ENCODE data around the gene RASAL2.

- TF ChIP-seq ZSCAN29 (IDR thresholded peaks at IDR 0.05) = no peak
- TF ChIP-seq CTCF (IDR thresholded peaks at IDR 0.05 in 2 of 3, conservative IDR thresholded peaks at IDR 0.05 in 1 of 3; ENCODE audit: insufficient read depth in 2 of 3, low read depth in 1 of 3, low read length in 3 of 3) = no peak
- no peak for TF ChIP-seq L3MBTL2 (IDR thresholded peaks at IDR 0.05)
- TF ChIP-seq ZNF324 (CRISPR knock-in tag; IDR thresholded peaks at IDR 0.05) = no peak
- TF ChIP-seq ZNF586 (CRISPR knock-in tag; conservative IDR thresholded peaks at IDR 0.05) = no peak
- TF ChIP-seq, protein P1, sequence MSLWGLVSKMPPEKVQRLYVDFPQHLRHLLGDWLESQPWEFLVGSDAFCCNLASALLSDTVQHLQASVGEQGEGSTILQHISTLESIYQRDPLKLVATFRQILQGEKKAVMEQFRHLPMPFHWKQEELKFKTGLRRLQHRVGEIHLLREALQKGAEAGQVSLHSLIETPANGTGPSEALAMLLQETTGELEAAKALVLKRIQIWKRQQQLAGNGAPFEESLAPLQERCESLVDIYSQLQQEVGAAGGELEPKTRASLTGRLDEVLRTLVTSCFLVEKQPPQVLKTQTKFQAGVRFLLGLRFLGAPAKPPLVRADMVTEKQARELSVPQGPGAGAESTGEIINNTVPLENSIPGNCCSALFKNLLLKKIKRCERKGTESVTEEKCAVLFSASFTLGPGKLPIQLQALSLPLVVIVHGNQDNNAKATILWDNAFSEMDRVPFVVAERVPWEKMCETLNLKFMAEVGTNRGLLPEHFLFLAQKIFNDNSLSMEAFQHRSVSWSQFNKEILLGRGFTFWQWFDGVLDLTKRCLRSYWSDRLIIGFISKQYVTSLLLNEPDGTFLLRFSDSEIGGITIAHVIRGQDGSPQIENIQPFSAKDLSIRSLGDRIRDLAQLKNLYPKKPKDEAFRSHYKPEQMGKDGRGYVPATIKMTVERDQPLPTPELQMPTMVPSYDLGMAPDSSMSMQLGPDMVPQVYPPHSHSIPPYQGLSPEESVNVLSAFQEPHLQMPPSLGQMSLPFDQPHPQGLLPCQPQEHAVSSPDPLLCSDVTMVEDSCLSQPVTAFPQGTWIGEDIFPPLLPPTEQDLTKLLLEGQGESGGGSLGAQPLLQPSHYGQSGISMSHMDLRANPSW (CRISPR knock-in tag; IDR thresholded peaks at IDR 0.05) = no peak
- no peak for TF ChIP-seq NFRKB (IDR thresholded peaks at IDR 0.05; ENCODE audit: low read depth)
- TF ChIP-seq EZH2 (IDR thresholded peaks at IDR 0.05; ENCODE audit: borderline replicate concordance, low read depth, low read length) = no peak
- TF ChIP-seq SAFB2 (IDR thresholded peaks at IDR 0.05; ENCODE audit: borderline replicate concordance, low read depth, low read length, severe bottlenecking) = no peak
- TF ChIP-seq GABPB1 (CRISPR knock-in tag; IDR thresholded peaks at IDR 0.05) = no peak
- TF ChIP-seq POLR2AphosphoS5 (IDR thresholded peaks at IDR 0.05; ENCODE audit: control insufficient read depth, insufficient read depth, low read depth, low read length) = no peak
- no peak for TF ChIP-seq XRCC5 (IDR thresholded peaks at IDR 0.05; ENCODE audit: low read depth, low read length)
- TF ChIP-seq, protein P2, sequence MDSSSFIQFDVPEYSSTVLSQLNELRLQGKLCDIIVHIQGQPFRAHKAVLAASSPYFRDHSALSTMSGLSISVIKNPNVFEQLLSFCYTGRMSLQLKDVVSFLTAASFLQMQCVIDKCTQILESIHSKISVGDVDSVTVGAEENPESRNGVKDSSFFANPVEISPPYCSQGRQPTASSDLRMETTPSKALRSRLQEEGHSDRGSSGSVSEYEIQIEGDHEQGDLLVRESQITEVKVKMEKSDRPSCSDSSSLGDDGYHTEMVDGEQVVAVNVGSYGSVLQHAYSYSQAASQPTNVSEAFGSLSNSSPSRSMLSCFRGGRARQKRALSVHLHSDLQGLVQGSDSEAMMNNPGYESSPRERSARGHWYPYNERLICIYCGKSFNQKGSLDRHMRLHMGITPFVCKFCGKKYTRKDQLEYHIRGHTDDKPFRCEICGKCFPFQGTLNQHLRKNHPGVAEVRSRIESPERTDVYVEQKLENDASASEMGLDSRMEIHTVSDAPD (CRISPR knock-in tag; IDR thresholded peaks at IDR 0.05) = no peak
- no peak for TF ChIP-seq ARID3A (IDR thresholded peaks at IDR 0.05; ENCODE audit: borderline replicate concordance, low read depth, low read length)
Observed at GRCh38 chr1:178502856-178503255, 409.0 kb downstream of the RASAL2 start.

All from K562 (cell line).